Large intestine (tissue), 12 donors: ENCODE results near the gene RRAS. TPM values are rescaled to one million over a fixed set of nuclear protein-coding genes. Genes with fewer than 3 reads are reported as not detected.

Source experiments
- DNase-seq, 2 donors: peaks; one replicate each; pipeline versions ENCODE4 v3.0.0 to v3.0.0-alpha.2; 2013
- H3K27ac ChIP-seq: one replicate; pipeline ENCODE4 v1.5.1; 2013; ENCODE audit warnings: low read length
- H3K27me3 ChIP-seq: 2 replicates; pipeline ENCODE4 v1.6.1; 2013; ENCODE audit warnings: low read length; ENCODE audit not compliant: control insufficient read depth, insufficient read depth
- H3K36me3 ChIP-seq: 2 replicates; pipeline ENCODE4 v1.6.1; 2013; ENCODE audit warnings: low read length; ENCODE audit not compliant: control insufficient read depth, insufficient read depth
- H3K4me1 ChIP-seq: one replicate; pipeline ENCODE4 v1.6.1; 2013; ENCODE audit warnings: low read length; ENCODE audit not compliant: control insufficient read depth, insufficient read depth
- H3K4me3 ChIP-seq: one replicate; pipeline ENCODE4 v1.5.1; 2013; ENCODE audit warnings: low read length
- H3K9me3 ChIP-seq: one replicate; pipeline ENCODE4 v1.6.1; 2013; ENCODE audit warnings: mild to moderate bottlenecking, low read depth, low read length, moderate library complexity; ENCODE audit not compliant: control insufficient read depth
- WGBS: methylation state at CpG from one replicate; pipeline ENCODE4 v1.1.5; 2013; ENCODE audit warnings: low lambda C conversion rate; ENCODE audit not compliant: insufficient coverage; 5-methylcytosine and 5-hydroxymethylcytosine counted together
- long read RNA-seq, 11 donors: transcript quantifications; one replicate each; lab custom pipeline, GENCODE V29; 2026
- polyA plus RNA-seq: library from polyadenylated mRNA; unstranded; fragments of 120-200 nt; gene quantifications from one replicate; pipeline ENCODE4 v1.2.1, GENCODE V29; 2013

RRAS gene
- polyA plus RNA-seq = 36.8 TPM
- long read RNA-seq, donor 1, transcript RRAS-201 (6 exons, 1,044 nt) = major isoform, 13 of 13 reads
- long read RNA-seq, donor 1, partial matches to known transcripts = 0 of 13 reads
- long read RNA-seq, donor 1, other reads (novel, unspliced or antisense) = 0 of 13 reads
- long read RNA-seq, donor 2, transcript RRAS-201 (6 exons, 1,044 nt) = major isoform, 40 of 40 reads
- long read RNA-seq, donor 2, partial matches to known transcripts = 0 of 40 reads
- long read RNA-seq, donor 2, other reads (novel, unspliced or antisense) = 0 of 40 reads
- long read RNA-seq, donor 3, transcript RRAS-201 (6 exons, 1,044 nt) = major isoform, 33 of 66 reads
- long read RNA-seq, donor 3, partial matches to known transcripts = 33 of 66 reads
- long read RNA-seq, donor 3, other reads (novel, unspliced or antisense) = 0 of 66 reads
- long read RNA-seq, donor 4, partial matches to known transcripts = 0 of 4 reads
- long read RNA-seq, donor 4, other reads (novel, unspliced or antisense) = 0 of 4 reads
- long read RNA-seq, donor 5, transcript RRAS-201 (6 exons, 1,044 nt) = major isoform, 18 of 18 reads
- long read RNA-seq, donor 5, partial matches to known transcripts = 0 of 18 reads
- long read RNA-seq, donor 5, other reads (novel, unspliced or antisense) = 0 of 18 reads
- long read RNA-seq, donor 6, transcript RRAS-201 (6 exons, 1,044 nt) = major isoform, 12 of 12 reads
- long read RNA-seq, donor 6, partial matches to known transcripts = 0 of 12 reads
- long read RNA-seq, donor 6, other reads (novel, unspliced or antisense) = 0 of 12 reads
- long read RNA-seq, donor 7, transcript RRAS-201 (6 exons, 1,044 nt) = major isoform, 13 of 13 reads
- long read RNA-seq, donor 7, partial matches to known transcripts = 0 of 13 reads
- long read RNA-seq, donor 7, other reads (novel, unspliced or antisense) = 0 of 13 reads
- long read RNA-seq, donor 8, transcript RRAS-201 (6 exons, 1,044 nt) = major isoform, 20 of 20 reads
- long read RNA-seq, donor 8, partial matches to known transcripts = 0 of 20 reads
- long read RNA-seq, donor 8, other reads (novel, unspliced or antisense) = 0 of 20 reads
- long read RNA-seq, donor 9, transcript RRAS-201 (6 exons, 1,044 nt) = major isoform, 12 of 13 reads
- long read RNA-seq, donor 9, partial matches to known transcripts = 0 of 13 reads
- long read RNA-seq, donor 9, other reads (novel, unspliced or antisense) = 0 of 13 reads
- long read RNA-seq, donor 10, transcript RRAS-201 (6 exons, 1,044 nt) = major isoform, 27 of 27 reads
- long read RNA-seq, donor 10, partial matches to known transcripts = 0 of 27 reads
- long read RNA-seq, donor 10, other reads (novel, unspliced or antisense) = 0 of 27 reads
- long read RNA-seq, donor 11, transcript RRAS-201 (6 exons, 1,044 nt) = major isoform, 21 of 21 reads
- long read RNA-seq, donor 11, partial matches to known transcripts = 0 of 21 reads
- long read RNA-seq, donor 11, other reads (novel, unspliced or antisense) = 0 of 21 reads

- Histone ChIP-seq H3K9me3 (no peaks in the 10 kb centered on the region), H3K4me1 (peaks cover 34% of the 10 kb centered on the region), H3K27me3 (peaks cover 7% of the 10 kb centered on the region), H3K36me3 (peaks cover 8% of the 10 kb centered on the region), H3K4me3 (peak within 1 kb of the TSS; percentile 73), H3K27ac (peak within 1 kb of the TSS; percentile 100)
- peak; percentile 100 for DNase-seq
- WGBS = no CpG with 5 or more reads among the region's 51 CpGs
These were observed at the start of gene RRAS for GRCh38 chr19:49640113-49640898. Gene RRAS (minus strand): TSS chr19:49640143. CDS start chr19:49640098, 45 bp downstream.

GRCh38 chr19:49689133-49690078 lies 49.5 kb upstream of the RRAS start, which contains the start of gene ADM5:
Gene ADM5 (plus strand): TSS chr19:49689594. CDS start chr19:49689838, 244 bp downstream.
- Histone ChIP-seq H3K27me3 (peaks cover 44% of the 10 kb centered on the region), H3K4me1 (peaks cover 18% of the 10 kb centered on the region), H3K27ac (peak within 1 kb of the TSS; percentile 40), H3K4me3 (peak within 1 kb of the TSS; percentile 39), H3K36me3 (peaks cover 33% of the 10 kb centered on the region), H3K9me3 (peaks cover 5% of the 10 kb centered on the region)
- peak in 1 of 2 donors; percentile 31 for DNase-seq
- WGBS = no CpG with 5 or more reads among the region's 54 CpGs

GRCh38 chr19:49688531-49689132 lies 48.7 kb upstream of the RRAS start:
- DNase-seq = peak in 1 of 2 donors; percentile 30
- no peak overlapping the region for H3K4me3 ChIP-seq
- no peak overlapping the region for H3K27ac ChIP-seq
- H3K9me3 ChIP-seq = peaks cover 5% of the 10 kb centered on the region
- H3K27me3 ChIP-seq = peaks cover 44% of the 10 kb centered on the region
- H3K4me1 ChIP-seq = peaks cover 18% of the 10 kb centered on the region
- 40% methylated on average over 1 of the region's 12 CpGs for WGBS
- peaks cover 41% of the 10 kb centered on the region for H3K36me3 ChIP-seq

GRCh38 chr19:49687566-49688316 lies 47.8 kb upstream of the RRAS start:
- Histone ChIP-seq H3K36me3 (peaks cover 47% of the 10 kb centered on the region), H3K27me3 (peaks cover 39% of the 10 kb centered on the region), H3K4me1 (peaks cover 18% of the 10 kb centered on the region), H3K9me3 (peaks cover 5% of the 10 kb centered on the region), H3K4me3 (no peak overlapping the region), H3K27ac (peak overlapping the region; percentile 26)
- WGBS = no CpG with 5 or more reads among the region's 26 CpGs
- DNase-seq = no peak

- Histone ChIP-seq H3K9me3 (peaks cover 5% of the 10 kb centered on the region), H3K36me3 (peaks cover 52% of the 10 kb centered on the region), H3K27ac (no peak overlapping the region), H3K4me1 (peaks cover 18% of the 10 kb centered on the region), H3K4me3 (no peak overlapping the region), H3K27me3 (peaks cover 33% of the 10 kb centered on the region)
- no peak for DNase-seq
- WGBS = no CpG with 5 or more reads among the region's 12 CpGs
These were observed 47.2 kb upstream of the RRAS start for GRCh38 chr19:49687150-49687549.

GRCh38 chr19:49686503-49687088 lies 46.7 kb upstream of the RRAS start:
- DNase-seq = no peak
- H3K36me3 ChIP-seq = peaks cover 57% of the 10 kb centered on the region
- H3K4me3 ChIP-seq = no peak overlapping the region
- H3K27me3 ChIP-seq = peaks cover 27% of the 10 kb centered on the region
- no peak overlapping the region for H3K27ac ChIP-seq
- peaks cover 8% of the 10 kb centered on the region for H3K9me3 ChIP-seq
- no CpG with 5 or more reads among the region's 27 CpGs for WGBS
- peaks cover 18% of the 10 kb centered on the region for H3K4me1 ChIP-seq

- DNase-seq = no peak
- Histone ChIP-seq H3K9me3 (peaks cover 8% of the 10 kb centered on the region), H3K36me3 (peaks cover 62% of the 10 kb centered on the region), H3K4me1 (peaks cover 17% of the 10 kb centered on the region), H3K27ac (no peak overlapping the region), H3K27me3 (peaks cover 20% of the 10 kb centered on the region), H3K4me3 (no peak overlapping the region)
- WGBS = no CpG with 5 or more reads among the region's 23 CpGs
These were observed 45.9 kb upstream of the RRAS start for GRCh38 chr19:49685845-49686332.
